Lower lobe of right lung (tissue), 2 donors: ENCODE data around the gene USHBP1. TPM values are rescaled to one million over a fixed set of nuclear protein-coding genes. Genes with fewer than 3 reads are reported as not detected.

ENCODE experiments used
- ATAC-seq, 2 donors: fragments of 200-7000 bp; cut with Tn5 transposase; one replicate each; pipeline ENCODE4 v1.9.1; 2020 to 2022; ENCODE audit warnings: mild to moderate bottlenecking in 2 of 2, moderate library complexity in 2 of 2
- DNase-seq: peaks from one replicate; pipeline ENCODE4 v3.0.0-alpha.2; 2020
- H3K27ac ChIP-seq: fragments of 200-600 bp; one replicate; pipeline ENCODE4 v1.8.0; 2022
- H3K27me3 ChIP-seq: fragments of 200-600 bp; one replicate; pipeline ENCODE4 v1.8.0; 2022; ENCODE audit warnings: low read depth
- H3K36me3 ChIP-seq: fragments of 200-600 bp; one replicate; pipeline ENCODE4 v1.8.0; 2022; ENCODE audit warnings: mild to moderate bottlenecking
- H3K4me1 ChIP-seq: fragments of 200-600 bp; one replicate; pipeline ENCODE4 v1.8.0; 2022
- H3K4me3 ChIP-seq: fragments of 200-600 bp; one replicate; pipeline ENCODE4 v1.8.0; 2022; ENCODE audit warnings: mild to moderate bottlenecking
- H3K9me3 ChIP-seq: fragments of 200-600 bp; one replicate; pipeline ENCODE4 v1.8.0; 2022
- CTCF ChIP-seq: fragments of 200-600 bp; IDR thresholded peaks from one replicate; pipeline ENCODE4 v1.8.0; 2022; ENCODE audit warnings: antibody characterized with exemption, mild to moderate bottlenecking
- intact Hi-C: fragments of 100-400 bp; cut with DNase I; formaldehyde crosslinking; loops from one replicate; pipeline ENCODE4 v1.11.0; 2022
- total RNA-seq: library from RNA; stranded (reverse); fragmentation: NEBNext Ultra II Directional; extraction: Animal tissue kit (Norgen Biotek cat#: 25700); gene quantifications from one replicate; pipeline ENCODE4 v1.2.1, GENCODE V29; 2021
- donor health status: DM: no; HTN: yes; CAD: no; lungs with severe emphysema.

USHBP1 gene
- total RNA-seq, 1 donor from 2014 or later = 8.2 TPM

- peak; percentile 100 for DNase-seq
- peak within 1 kb of the TSS; percentile 80 for H3K4me3 ChIP-seq
- TF ChIP-seq CTCF = no peak
- H3K27ac ChIP-seq = peak within 1 kb of the TSS; percentile 80
- H3K9me3 ChIP-seq = no peaks in the 10 kb centered on the region
- H3K36me3 ChIP-seq = peaks cover 10% of the 10 kb centered on the region
- H3K4me1 ChIP-seq = peaks cover 48% of the 10 kb centered on the region
- peak; percentile 90 to 91 for ATAC-seq
- no peaks in the 10 kb centered on the region for H3K27me3 ChIP-seq
- intact Hi-C loops = no loop called here
These were observed 44.8 kb upstream of the USHBP1 start, which contains the start of gene DDA1 for GRCh38 chr19:17309198-17309964. TSS of gene DDA1 (plus strand) at chr19:17309563. CDS start at chr19:17309655, 92 bp downstream.

- Histone ChIP-seq H3K4me3 (no peak overlapping the region), H3K27me3 (no peaks in the 10 kb centered on the region), H3K27ac (no peak overlapping the region), H3K4me1 (peaks cover 59% of the 10 kb centered on the region), H3K9me3 (no peaks in the 10 kb centered on the region), H3K36me3 (no peaks in the 10 kb centered on the region)
- intact Hi-C loops = no loop called here
- ATAC-seq (no peak), DNase-seq (no peak)
- no peak for TF ChIP-seq CTCF
These were observed 43.4 kb upstream of the USHBP1 start for GRCh38 chr19:17307876-17308377.

- H3K9me3 ChIP-seq = no peaks in the 10 kb centered on the region
- H3K27ac ChIP-seq = peak overlapping the region; percentile 84
- no peaks in the 10 kb centered on the region for H3K36me3 ChIP-seq
- ATAC-seq = no peak
- intact Hi-C loops = no loop called here
- DNase-seq = no peak
- H3K27me3 ChIP-seq = no peaks in the 10 kb centered on the region
- H3K4me1 ChIP-seq = peaks cover 57% of the 10 kb centered on the region
- no peak for TF ChIP-seq CTCF
- H3K4me3 ChIP-seq = peak overlapping the region; percentile 68
These were observed 41.8 kb upstream of the USHBP1 start for GRCh38 chr19:17306285-17306714.

GRCh38 chr19:17305517-17306284 is 41.2 kb upstream of the USHBP1 start, which contains the start of gene MRPL34:
TSS of gene MRPL34 (plus strand) at chr19:17305872. CDS start at chr19:17305893, 21 bp downstream.
- no peaks in the 10 kb centered on the region for H3K36me3 ChIP-seq
- TF ChIP-seq CTCF = peak; percentile 78
- H3K9me3 ChIP-seq = no peaks in the 10 kb centered on the region
- no peaks in the 10 kb centered on the region for H3K27me3 ChIP-seq
- peak within 1 kb of the TSS; percentile 68 for H3K4me3 ChIP-seq
- ATAC-seq (peak; percentile 80 to 90), DNase-seq (no peak)
- peak within 1 kb of the TSS; percentile 84 for H3K27ac ChIP-seq
- intact Hi-C loops = no loop called here
- H3K4me1 ChIP-seq = peaks cover 51% of the 10 kb centered on the region

GRCh38 chr19:17305216-17305516 is 40.6 kb upstream of the USHBP1 start:
- no peaks in the 10 kb centered on the region for H3K36me3 ChIP-seq
- intact Hi-C loops = no loop called here
- no peak for ATAC-seq
- no peaks in the 10 kb centered on the region for H3K9me3 ChIP-seq
- H3K4me1 ChIP-seq = peaks cover 46% of the 10 kb centered on the region
- peak overlapping the region; percentile 68 for H3K4me3 ChIP-seq
- no peaks in the 10 kb centered on the region for H3K27me3 ChIP-seq
- TF ChIP-seq CTCF = no peak
- DNase-seq = peak; percentile 98
- H3K27ac ChIP-seq = peak overlapping the region; percentile 84
